Skeletal muscle satellite cell (primary cell): ENCODE measurements around the gene CAMK1D.

Experiments used
- H3K27me3 ChIP-seq: 2 replicates; pipeline ENCODE4 v1.7.0; 2013; ENCODE audit warnings: low read length; ENCODE audit not compliant: control insufficient read depth, insufficient read depth
- H3K36me3 ChIP-seq: 2 replicates; pipeline ENCODE4 v1.7.0; 2013; ENCODE audit warnings: mild to moderate bottlenecking, control low read depth, low read length; ENCODE audit not compliant: insufficient read depth
- H3K4me1 ChIP-seq: 2 replicates; pipeline ENCODE4 v1.7.0; 2013; ENCODE audit warnings: low read length; ENCODE audit not compliant: control insufficient read depth, insufficient read depth
- H3K4me2 ChIP-seq: 2 replicates; pipeline ENCODE4 v1.7.0; 2013; ENCODE audit warnings: mild to moderate bottlenecking, low read length
- H3K4me3 ChIP-seq: 2 replicates; pipeline ENCODE4 v1.7.0; 2013; ENCODE audit warnings: low read length
- H3K9ac ChIP-seq: 2 replicates; pipeline ENCODE4 v1.7.0; 2013; ENCODE audit warnings: mild to moderate bottlenecking, low read depth, low read length, moderate library complexity
- H3K9me3 ChIP-seq: replicated peaks from 2 replicates; pipeline ENCODE4 v1.7.0; 2013; ENCODE audit warnings: mild to moderate bottlenecking, control low read depth, low read length

The CAMK1D gene

GRCh38 chr10:12408472-12408871 lies 59.1 kb downstream of the CAMK1D start:
- Histone ChIP-seq H3K36me3 (no peaks in the 10 kb centered on the region), H3K4me1 (no peaks in the 10 kb centered on the region), H3K9ac (no peak overlapping the region), H3K27me3 (no peaks in the 10 kb centered on the region), H3K4me2 (no peak overlapping the region), H3K4me3 (no peak overlapping the region), H3K9me3 (no peaks in the 10 kb centered on the region)

DNA sequence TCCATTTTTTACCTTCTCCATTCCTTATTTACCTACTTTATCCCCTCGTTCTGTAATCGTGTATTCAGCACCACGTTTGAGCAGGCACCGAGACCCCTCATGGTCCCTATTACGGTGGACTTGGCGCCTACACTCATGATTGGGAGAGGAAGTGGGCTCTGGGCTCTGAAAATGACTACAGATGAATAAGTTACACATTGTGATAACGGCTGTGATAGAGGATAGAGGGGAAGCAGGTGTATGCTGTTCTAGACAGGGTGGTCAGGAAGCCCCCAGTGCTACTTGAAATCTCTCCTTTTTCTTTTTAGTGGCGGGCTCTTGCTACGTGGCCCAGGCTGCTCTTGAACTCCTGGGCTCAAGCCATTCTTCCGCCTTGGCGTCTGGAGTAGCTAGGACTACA lies 59.8 kb downstream of the CAMK1D start:
- H3K4me1 ChIP-seq, result no peaks in the 10 kb centered on the region
- H3K36me3 ChIP-seq, result no peaks in the 10 kb centered on the region

DNA sequence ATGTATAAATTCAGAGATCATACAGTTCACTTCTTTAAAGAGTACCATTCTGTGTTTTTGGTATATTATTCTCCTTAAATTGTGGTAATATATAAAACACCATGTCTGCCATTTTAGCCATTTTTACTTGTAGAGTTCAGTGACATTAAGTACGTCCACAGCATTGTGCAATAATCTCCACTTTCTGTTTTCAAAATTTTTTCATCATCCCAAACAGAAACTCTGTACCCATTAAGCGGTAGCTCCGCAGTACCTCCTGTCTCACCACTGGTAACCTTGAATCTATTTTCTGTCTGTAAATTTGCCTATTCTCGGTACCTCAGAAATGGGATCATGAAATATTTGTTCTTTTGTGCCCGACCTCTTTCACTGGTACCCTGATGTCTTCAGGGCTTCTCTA lies 60.3 kb downstream of the CAMK1D start:
- no peaks in the 10 kb centered on the region for H3K9me3 ChIP-seq
- H3K36me3 ChIP-seq, result no peaks in the 10 kb centered on the region
- no peak overlapping the region for H3K4me2 ChIP-seq
- no peaks in the 10 kb centered on the region for H3K27me3 ChIP-seq
- H3K4me3 ChIP-seq, result no peak overlapping the region
- no peaks in the 10 kb centered on the region for H3K4me1 ChIP-seq
- no peak overlapping the region for H3K9ac ChIP-seq

More for the DNA sequence above, 59.8 kb downstream of the CAMK1D start:
- no peak overlapping the region for H3K4me2 ChIP-seq
- H3K27me3 ChIP-seq, result no peaks in the 10 kb centered on the region
- H3K9me3 ChIP-seq, result no peaks in the 10 kb centered on the region
- H3K4me3 ChIP-seq, result no peak overlapping the region
- no peak overlapping the region for H3K9ac ChIP-seq

GRCh38 chr10:12412666-12413368 lies 63.5 kb downstream of the CAMK1D start:
- H3K4me3 ChIP-seq, result no peak overlapping the region
- no peaks in the 10 kb centered on the region for H3K9me3 ChIP-seq
- no peak overlapping the region for H3K4me2 ChIP-seq
- no peaks in the 10 kb centered on the region for H3K27me3 ChIP-seq
- H3K4me1 ChIP-seq, result no peaks in the 10 kb centered on the region
- no peak overlapping the region for H3K9ac ChIP-seq
- no peaks in the 10 kb centered on the region for H3K36me3 ChIP-seq

DNA sequence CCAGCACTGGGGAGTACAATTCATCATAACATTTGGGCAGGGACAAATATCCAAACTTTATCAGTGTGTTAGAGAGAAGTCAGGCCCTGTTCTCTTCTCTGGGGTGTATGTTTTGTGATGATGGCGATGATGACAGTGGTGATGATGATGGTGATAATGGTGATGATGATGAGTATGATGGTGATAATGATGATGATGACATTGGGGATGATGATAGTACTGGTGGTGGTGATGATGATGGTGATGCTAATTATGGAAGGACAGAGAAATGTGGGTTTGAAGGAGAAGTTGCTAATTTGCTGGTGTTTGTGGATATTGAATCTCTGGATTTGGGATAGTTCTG lies 64.0 kb downstream of the CAMK1D start:
- Histone ChIP-seq H3K27me3 (no peaks in the 10 kb centered on the region), H3K9me3 (no peaks in the 10 kb centered on the region), H3K4me3 (no peak overlapping the region)

DNA sequence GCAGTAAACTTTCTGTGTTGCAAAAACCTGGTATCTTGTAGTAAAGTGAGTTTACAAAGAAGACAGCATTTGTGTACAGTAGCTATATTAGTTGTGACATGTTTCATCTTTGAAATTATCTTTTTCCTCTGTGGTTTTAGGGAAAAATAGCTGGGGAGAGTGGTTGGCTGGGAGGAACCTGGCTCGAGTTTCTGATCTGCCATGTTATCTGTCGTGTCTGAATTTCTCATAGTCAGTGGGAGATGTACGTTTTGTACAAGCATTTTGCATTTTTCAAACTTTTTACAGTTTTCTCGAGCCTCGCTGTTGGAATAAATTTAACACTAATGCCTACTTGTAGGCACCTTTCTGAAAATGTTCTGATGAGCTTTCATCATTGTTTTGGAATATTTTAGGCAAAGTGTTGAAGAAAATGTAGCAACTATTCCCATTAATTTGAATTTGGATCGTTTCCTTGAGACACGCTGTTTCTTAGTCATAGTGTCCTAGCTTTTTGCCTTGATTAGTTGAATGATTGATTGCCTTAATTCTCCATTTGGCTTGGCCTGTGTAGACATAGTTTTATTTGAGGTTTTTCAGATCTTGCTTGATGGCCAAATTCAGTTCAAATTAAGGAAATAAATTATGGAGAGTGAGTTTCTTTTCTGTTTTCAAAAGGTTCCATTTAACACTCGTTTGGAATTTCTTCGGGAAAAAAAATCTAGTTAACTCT lies 65.1 kb downstream of the CAMK1D start:
- H3K9me3 ChIP-seq, result no peaks in the 10 kb centered on the region
- H3K36me3 ChIP-seq, result no peaks in the 10 kb centered on the region

More for the DNA sequence above, 64.0 kb downstream of the CAMK1D start:
- Histone ChIP-seq H3K36me3 (no peaks in the 10 kb centered on the region), H3K4me2 (no peak overlapping the region), H3K9ac (no peak overlapping the region), H3K4me1 (no peaks in the 10 kb centered on the region)

GRCh38 chr10:12416344-12417050 lies 67.2 kb downstream of the CAMK1D start:
- Histone ChIP-seq H3K36me3 (no peaks in the 10 kb centered on the region), H3K4me3 (no peak overlapping the region), H3K4me1 (peaks cover 17% of the 10 kb centered on the region), H3K9me3 (no peaks in the 10 kb centered on the region), H3K27me3 (peaks cover 3% of the 10 kb centered on the region), H3K9ac (no peak overlapping the region), H3K4me2 (no peak overlapping the region)

More for the DNA sequence above, 65.1 kb downstream of the CAMK1D start:
- Histone ChIP-seq H3K4me2 (no peak overlapping the region), H3K27me3 (no peaks in the 10 kb centered on the region), H3K4me1 (peaks cover 9% of the 10 kb centered on the region), H3K4me3 (no peak overlapping the region), H3K9ac (no peak overlapping the region)

DNA sequence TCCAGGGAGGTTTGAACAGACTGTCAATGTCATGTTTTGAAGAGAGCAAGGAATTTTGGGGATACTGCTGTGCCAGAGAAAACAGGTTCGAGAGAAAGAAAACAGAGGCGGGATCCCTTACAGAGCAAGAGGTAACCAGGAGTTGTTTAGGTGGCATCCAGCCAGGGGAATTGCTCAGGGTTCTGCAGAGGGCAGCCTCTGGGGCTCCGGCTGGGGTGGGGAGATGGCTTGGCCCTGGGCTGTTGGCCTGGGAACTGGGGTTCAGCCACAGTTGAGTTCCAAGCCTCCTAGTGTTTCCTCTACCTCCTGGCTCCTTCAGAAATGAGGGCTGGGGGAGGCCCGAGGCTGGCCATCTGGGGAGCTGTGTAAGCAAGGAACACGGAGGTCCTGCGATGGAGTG lies 68.0 kb downstream of the CAMK1D start:
- Histone ChIP-seq H3K4me2 (no peak overlapping the region), H3K9me3 (no peaks in the 10 kb centered on the region), H3K27me3 (peaks cover 7% of the 10 kb centered on the region), H3K9ac (no peak overlapping the region), H3K36me3 (no peaks in the 10 kb centered on the region), H3K4me3 (no peak overlapping the region), H3K4me1 (peaks cover 17% of the 10 kb centered on the region)

- Histone ChIP-seq H3K9me3 (no peaks in the 10 kb centered on the region), H3K4me2 (no peak overlapping the region), H3K4me3 (no peak overlapping the region), H3K9ac (no peak overlapping the region), H3K27me3 (peaks cover 7% of the 10 kb centered on the region), H3K36me3 (no peaks in the 10 kb centered on the region), H3K4me1 (peaks cover 17% of the 10 kb centered on the region)
These were observed 68.7 kb downstream of the CAMK1D start for GRCh38 chr10:12418000-12418399.

DNA sequence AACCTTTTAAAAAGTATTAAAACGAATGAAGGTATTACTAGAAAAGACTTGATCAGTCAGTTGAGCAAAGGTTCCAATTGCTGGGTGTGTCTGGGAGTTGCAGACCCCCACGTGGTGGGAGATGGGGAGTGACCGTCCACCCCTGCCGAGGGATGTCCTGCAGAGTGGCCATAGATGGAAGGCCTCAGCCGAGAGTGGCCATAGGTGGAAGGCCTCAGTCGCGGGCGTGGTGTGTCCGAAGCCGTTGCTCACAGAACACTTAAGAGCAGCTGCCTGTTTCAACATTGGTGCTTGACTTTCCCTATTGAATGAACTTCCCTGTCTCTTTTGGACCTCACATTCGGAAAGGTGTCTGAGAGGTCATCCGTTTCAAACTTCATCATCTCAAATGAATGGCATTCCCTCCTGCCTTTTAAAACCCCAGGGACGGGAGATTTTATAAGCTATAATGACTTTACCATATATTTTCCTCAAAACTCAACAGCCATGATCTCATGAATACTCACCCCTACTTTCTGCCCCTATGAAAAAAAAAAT lies 69.4 kb downstream of the CAMK1D start:
- H3K36me3 ChIP-seq, result no peaks in the 10 kb centered on the region
- peaks cover 17% of the 10 kb centered on the region for H3K4me1 ChIP-seq
- no peaks in the 10 kb centered on the region for H3K9me3 ChIP-seq
- H3K9ac ChIP-seq, result no peak overlapping the region
- H3K27me3 ChIP-seq, result peaks cover 9% of the 10 kb centered on the region
- H3K4me3 ChIP-seq, result no peak overlapping the region
- H3K4me2 ChIP-seq, result peak overlapping the region; percentile 14

DNA sequence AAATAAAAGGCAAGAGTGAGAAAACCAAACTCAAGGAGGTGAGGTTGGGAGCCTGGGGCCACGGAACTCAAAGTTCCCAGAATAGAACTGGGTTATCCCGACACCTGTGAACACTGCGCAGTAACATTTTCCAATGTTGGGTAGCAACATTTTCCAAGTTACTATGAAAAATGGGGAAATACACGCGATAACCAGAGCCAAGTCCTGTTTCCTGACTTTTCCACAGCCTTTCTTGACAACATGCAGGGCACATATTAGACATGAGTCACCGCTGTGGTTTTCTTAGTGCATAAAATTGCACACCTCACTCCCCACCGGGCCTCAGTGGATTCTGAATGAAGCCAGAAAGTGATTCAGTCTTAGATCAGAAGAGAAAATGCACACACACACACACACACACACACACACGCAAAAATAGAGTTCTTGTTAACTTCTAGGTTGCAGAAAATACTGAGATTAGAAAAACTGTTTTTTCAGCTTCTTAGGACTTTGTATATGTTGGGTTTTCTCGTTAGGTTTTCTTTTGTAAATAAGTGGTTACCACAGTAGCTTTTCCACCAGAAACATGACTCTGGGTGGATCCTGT lies 70.0 kb downstream of the CAMK1D start:
- H3K36me3 ChIP-seq, result no peaks in the 10 kb centered on the region
- no peak overlapping the region for H3K9ac ChIP-seq
- peak overlapping the region; percentile 37 for H3K4me2 ChIP-seq
- H3K9me3 ChIP-seq, result no peaks in the 10 kb centered on the region
- no peak overlapping the region for H3K4me3 ChIP-seq
- H3K4me1 ChIP-seq, result peaks cover 17% of the 10 kb centered on the region
- H3K27me3 ChIP-seq, result peaks cover 12% of the 10 kb centered on the region
